ENCODE data around the gene DDX11. TPM values are rescaled to one million over a fixed set of nuclear protein-coding genes. Genes with fewer than 3 reads are reported as not detected.
A peak's percentile ranks its signal among the peaks of the same experiment; 100 is the strongest.
"Not testable (repeated sequence)": the region's sequence is repeated elsewhere in the genome, so short reads cannot be mapped to it uniquely, and the experiment has no call there.

The DDX11 gene
- 5.1 TPM for total RNA-seq
- long read RNA-seq, partial matches to known transcripts = 2 of 2 reads
- long read RNA-seq, other reads (novel, unspliced or antisense) = 0 of 2 reads

- Histone ChIP-seq H3K4me3 (peak within 1 kb of the TSS; percentile 73), H3K27ac (replicated peaks) (peak within 1 kb of the TSS; percentile 68)
- H3K36me3 ChIP-seq; H3K4me1 ChIP-seq; H3K27me3 ChIP-seq (ENCODE audit: low read depth); intact Hi-C loops (cut with micrococcal nuclease); H3K9me3 ChIP-seq (replicated peaks): not testable (repeated sequence)
- DNase-seq = peak; percentile 89
Observed at GRCh38 chr12:31073527-31074332, at the start of gene DDX11. Gene DDX11, plus strand, starts transcription at chr12:31073860. Its CDS starts 4,534 bp downstream, at chr12:31078394.

- Histone ChIP-seq H3K36me3 (no peaks in the 10 kb centered on the region), H3K4me3 (no peak overlapping the region), H3K4me1 (peaks cover 22% of the 10 kb centered on the region), H3K27ac (replicated peaks) (no peak overlapping the region), H3K9me3 (replicated peaks) (no peaks in the 10 kb centered on the region), H3K27me3 (ENCODE audit: low read depth) (no peaks in the 10 kb centered on the region)
- no peak for DNase-seq
- TF ChIP-seq, protein P1, sequence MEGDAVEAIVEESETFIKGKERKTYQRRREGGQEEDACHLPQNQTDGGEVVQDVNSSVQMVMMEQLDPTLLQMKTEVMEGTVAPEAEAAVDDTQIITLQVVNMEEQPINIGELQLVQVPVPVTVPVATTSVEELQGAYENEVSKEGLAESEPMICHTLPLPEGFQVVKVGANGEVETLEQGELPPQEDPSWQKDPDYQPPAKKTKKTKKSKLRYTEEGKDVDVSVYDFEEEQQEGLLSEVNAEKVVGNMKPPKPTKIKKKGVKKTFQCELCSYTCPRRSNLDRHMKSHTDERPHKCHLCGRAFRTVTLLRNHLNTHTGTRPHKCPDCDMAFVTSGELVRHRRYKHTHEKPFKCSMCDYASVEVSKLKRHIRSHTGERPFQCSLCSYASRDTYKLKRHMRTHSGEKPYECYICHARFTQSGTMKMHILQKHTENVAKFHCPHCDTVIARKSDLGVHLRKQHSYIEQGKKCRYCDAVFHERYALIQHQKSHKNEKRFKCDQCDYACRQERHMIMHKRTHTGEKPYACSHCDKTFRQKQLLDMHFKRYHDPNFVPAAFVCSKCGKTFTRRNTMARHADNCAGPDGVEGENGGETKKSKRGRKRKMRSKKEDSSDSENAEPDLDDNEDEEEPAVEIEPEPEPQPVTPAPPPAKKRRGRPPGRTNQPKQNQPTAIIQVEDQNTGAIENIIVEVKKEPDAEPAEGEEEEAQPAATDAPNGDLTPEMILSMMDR (IDR thresholded peaks at IDR 0.05; ENCODE audit: borderline replicate concordance) = no peak
- intact Hi-C loops (cut with micrococcal nuclease) = no loop called here
Observed at GRCh38 chr12:31026202-31026601, 47.5 kb upstream of the DDX11 start.

DNA sequence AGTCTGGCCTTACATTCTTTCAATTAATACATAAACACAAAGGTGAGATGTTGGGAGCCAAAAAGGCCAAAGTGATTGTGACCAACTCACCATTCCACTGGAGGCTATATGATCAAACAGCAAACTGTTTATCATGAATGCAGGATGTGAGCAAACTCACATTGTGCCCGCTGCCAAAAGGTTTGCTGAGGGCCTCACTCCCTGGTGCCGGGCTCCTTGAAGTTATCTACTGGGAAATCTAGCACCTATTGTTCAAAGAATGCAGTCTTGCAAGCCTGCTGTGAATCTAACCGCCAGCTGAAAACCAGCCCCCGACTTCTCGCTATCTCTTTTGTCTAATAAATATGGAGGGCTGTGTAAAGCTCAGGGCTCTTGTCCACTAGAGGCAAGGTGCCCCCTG is 46.7 kb upstream of the DDX11 start:
- H3K36me3 ChIP-seq; intact Hi-C loops (cut with micrococcal nuclease); H3K27me3 ChIP-seq (ENCODE audit: low read depth); DNase-seq; H3K27ac ChIP-seq (replicated peaks); H3K9me3 ChIP-seq (replicated peaks); H3K4me3 ChIP-seq: not testable (repeated sequence)
- peaks cover 28% of the 10 kb centered on the region for H3K4me1 ChIP-seq

- Histone ChIP-seq H3K9me3 (replicated peaks) (no peaks in the 10 kb centered on the region), H3K27me3 (ENCODE audit: low read depth) (no peaks in the 10 kb centered on the region), H3K4me1 (peaks cover 53% of the 10 kb centered on the region), H3K36me3 (no peaks in the 10 kb centered on the region), H3K4me3 (peak overlapping the region; percentile 26), H3K27ac (replicated peaks) (peak overlapping the region; percentile 86)
- no peak for DNase-seq
- TF ChIP-seq, protein P1 (IDR thresholded peaks at IDR 0.05; ENCODE audit: borderline replicate concordance) = no peak
- intact Hi-C loops (cut with micrococcal nuclease) = no loop called here
Observed at GRCh38 chr12:31029468-31029867, 44.2 kb upstream of the DDX11 start.

GRCh38 chr12:31029916-31030562 is 43.6 kb upstream of the DDX11 start:
- intact Hi-C loops (cut with micrococcal nuclease) = no loop called here
- TF ChIP-seq, protein P1 (IDR thresholded peaks at IDR 0.05; ENCODE audit: borderline replicate concordance) = no peak
- Histone ChIP-seq H3K27me3 (ENCODE audit: low read depth) (no peaks in the 10 kb centered on the region), H3K4me1 (peaks cover 53% of the 10 kb centered on the region), H3K27ac (replicated peaks) (peak overlapping the region; percentile 86), H3K36me3 (no peaks in the 10 kb centered on the region), H3K4me3 (peak overlapping the region; percentile 26), H3K9me3 (replicated peaks) (no peaks in the 10 kb centered on the region)
- DNase-seq = peak; percentile 69

GRCh38 chr12:31031951-31032335 is 41.7 kb upstream of the DDX11 start:
- Histone ChIP-seq H3K9me3 (replicated peaks) (no peaks in the 10 kb centered on the region), H3K36me3 (no peaks in the 10 kb centered on the region), H3K27ac (replicated peaks) (peak overlapping the region; percentile 86), H3K4me3 (no peak overlapping the region), H3K27me3 (ENCODE audit: low read depth) (no peaks in the 10 kb centered on the region), H3K4me1 (peaks cover 59% of the 10 kb centered on the region)
- TF ChIP-seq, protein P1 (IDR thresholded peaks at IDR 0.05; ENCODE audit: borderline replicate concordance) = no peak
- no peak for DNase-seq
- intact Hi-C loops (cut with micrococcal nuclease) = no loop called here

Data from left ventricle myocardium inferior (tissue), 1 donor.